Measurements from ENCODE around the gene C11orf58. TPM values are rescaled to one million over a fixed set of nuclear protein-coding genes. Genes with fewer than 3 reads are reported as not detected.

Gene C11orf58
- total and polyA plus RNA-seq, 2 experiments from 2014 or later: 170 to 185 TPM

- H3K4me1 ChIP-seq (ENCODE audit: insufficient read depth): peaks cover 6% of the 10 kb centered on the region
- H3K4me3 ChIP-seq: no peak overlapping the region
- TF ChIP-seq EZH2phosphoT487 (IDR thresholded peaks at IDR 0.05; ENCODE audit: low read depth, severe bottlenecking, unreplicated experiment) (no peak), EZH2 (IDR thresholded peaks at IDR 0.05; ENCODE audit: borderline replicate concordance) (no peak), CTCF (IDR thresholded peaks at IDR 0.05; ENCODE audit: poor library complexity) (no peak)
- H3K9me2 ChIP-seq (replicated peaks; ENCODE audit: insufficient read depth): no peaks in the 10 kb centered on the region
- H4K20me1 ChIP-seq (ENCODE audit: insufficient read depth, poor library complexity, severe bottlenecking): no peaks in the 10 kb centered on the region
- 97% methylated on average over 3 of the region's 3 CpGs for WGBS (ENCODE audit: low lambda C conversion rate, missing lambda C conversion rate)
- no peaks in the 10 kb centered on the region for H3K9me3 ChIP-seq (ENCODE audit: low read depth)
- no peak overlapping the region for H3K27ac ChIP-seq
- no peaks in the 10 kb centered on the region for H3K79me2 ChIP-seq
- H3K36me3 ChIP-seq (replicated peaks; ENCODE audit: insufficient read depth, low read depth): no peaks in the 10 kb centered on the region
- no peak overlapping the region for H2AFZ ChIP-seq
- no peaks in the 10 kb centered on the region for H3K27me3 ChIP-seq
- DNase-seq (ENCODE audit: low spot score): no peak
- H3K4me2 ChIP-seq: no peak overlapping the region
Observed at GRCh38 chr11:16793009-16793408, 54.6 kb downstream of the C11orf58 start.

DNA sequence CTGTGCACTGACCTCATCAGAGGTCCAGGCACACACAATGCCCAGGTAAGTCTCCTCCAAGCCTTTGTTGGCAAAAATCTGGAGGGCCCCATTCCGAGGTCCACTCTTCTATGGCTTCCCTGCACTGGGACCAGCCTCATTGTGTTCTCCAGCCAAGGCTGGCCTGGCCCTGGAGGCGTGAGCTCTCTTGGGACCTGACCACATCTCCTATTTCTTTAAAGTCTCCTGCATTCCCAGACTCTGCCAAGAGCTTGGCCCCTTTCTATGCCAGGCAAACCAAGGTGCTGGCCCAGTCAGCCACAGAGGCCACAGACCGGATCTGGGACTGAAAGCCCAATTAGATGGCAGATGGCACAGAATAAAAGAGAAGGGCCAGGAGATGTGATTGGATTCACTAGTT is 55.1 kb downstream of the C11orf58 start:
- no peak overlapping the region for H3K27ac ChIP-seq
- no peaks in the 10 kb centered on the region for H3K79me2 ChIP-seq
- TF ChIP-seq CTCF (IDR thresholded peaks at IDR 0.05; ENCODE audit: poor library complexity) (no peak), EZH2phosphoT487 (IDR thresholded peaks at IDR 0.05; ENCODE audit: low read depth, severe bottlenecking, unreplicated experiment) (no peak), EZH2 (IDR thresholded peaks at IDR 0.05; ENCODE audit: borderline replicate concordance) (no peak)
- H3K9me3 ChIP-seq (ENCODE audit: low read depth): no peaks in the 10 kb centered on the region
- no peak for DNase-seq (ENCODE audit: low spot score)
- WGBS (ENCODE audit: low lambda C conversion rate, missing lambda C conversion rate): 90% methylated on average over 3 of the region's 3 CpGs
- no peak overlapping the region for H3K4me3 ChIP-seq
- peaks cover 6% of the 10 kb centered on the region for H3K4me1 ChIP-seq (ENCODE audit: insufficient read depth)
- no peak overlapping the region for H3K4me2 ChIP-seq
- H2AFZ ChIP-seq: no peak overlapping the region
- no peaks in the 10 kb centered on the region for H3K36me3 ChIP-seq (replicated peaks; ENCODE audit: insufficient read depth, low read depth)
- H3K27me3 ChIP-seq: no peaks in the 10 kb centered on the region
- H4K20me1 ChIP-seq (ENCODE audit: insufficient read depth, poor library complexity, severe bottlenecking): no peaks in the 10 kb centered on the region
- H3K9me2 ChIP-seq (replicated peaks; ENCODE audit: insufficient read depth): no peaks in the 10 kb centered on the region

DNA sequence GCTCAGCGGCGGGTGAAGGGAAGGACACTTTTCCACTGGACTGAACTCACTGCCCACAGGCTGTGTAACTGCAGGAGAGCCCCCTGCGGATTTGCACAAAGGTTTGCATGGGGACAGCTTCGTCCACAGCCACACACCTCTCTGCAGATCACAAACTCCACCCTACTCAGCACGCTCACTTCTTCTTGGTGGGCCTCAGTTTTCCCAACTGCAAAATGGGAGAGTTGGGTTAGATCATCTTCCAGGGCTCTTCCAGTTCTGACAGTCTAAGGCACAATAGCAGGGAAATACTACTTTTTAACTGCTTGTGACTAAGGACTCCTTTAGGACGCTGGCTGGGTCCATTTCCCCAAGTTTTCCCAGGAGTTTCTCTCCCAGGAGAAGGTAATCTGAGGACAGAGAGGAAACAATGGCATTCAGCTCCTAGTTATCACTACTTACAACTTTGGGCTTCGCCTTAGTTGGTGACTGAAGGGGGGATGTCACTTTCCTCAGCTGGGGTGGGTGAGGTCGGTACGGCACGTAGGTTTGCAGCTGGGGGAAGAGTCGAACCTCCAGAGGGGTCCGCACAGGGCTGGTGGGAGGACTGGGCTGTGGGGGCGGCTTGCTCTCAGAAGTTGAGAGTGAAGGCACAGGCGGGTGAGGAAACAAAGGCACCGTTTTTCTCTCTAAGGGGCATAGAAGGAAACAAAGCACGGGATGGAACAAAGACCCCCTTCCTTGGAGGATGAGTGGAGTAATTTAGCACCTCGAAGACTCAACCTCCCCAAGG is 55.8 kb downstream of the C11orf58 start:
- 92% methylated on average over 15 of the region's 17 CpGs for WGBS (ENCODE audit: low lambda C conversion rate, missing lambda C conversion rate)
- Histone ChIP-seq H3K4me3 (no peak overlapping the region), H3K27me3 (no peaks in the 10 kb centered on the region), H2AFZ (no peak overlapping the region), H4K20me1 (ENCODE audit: insufficient read depth, poor library complexity, severe bottlenecking) (no peaks in the 10 kb centered on the region), H3K79me2 (no peaks in the 10 kb centered on the region), H3K36me3 (replicated peaks; ENCODE audit: insufficient read depth, low read depth) (no peaks in the 10 kb centered on the region), H3K4me1 (ENCODE audit: insufficient read depth) (peaks cover 6% of the 10 kb centered on the region), H3K9me3 (ENCODE audit: low read depth) (no peaks in the 10 kb centered on the region), H3K9me2 (replicated peaks; ENCODE audit: insufficient read depth) (no peaks in the 10 kb centered on the region), H3K27ac (no peak overlapping the region), H3K4me2 (no peak overlapping the region)
- no peak for DNase-seq (ENCODE audit: low spot score)
- no peak for TF ChIP-seq EZH2 (IDR thresholded peaks at IDR 0.05; ENCODE audit: borderline replicate concordance)
- no peak for TF ChIP-seq EZH2phosphoT487 (IDR thresholded peaks at IDR 0.05; ENCODE audit: low read depth, severe bottlenecking, unreplicated experiment)
- TF ChIP-seq CTCF (IDR thresholded peaks at IDR 0.05; ENCODE audit: poor library complexity): no peak

All from hepatocyte (in vitro differentiated cells).